IPS-15b (cell line): ENCODE measurements around the gene TTLL11.

Source experiments
- H3K27me3 ChIP-seq: one replicate; pipeline ENCODE4 v1.6.1; 2013; ENCODE audit warnings: low read length; ENCODE audit not compliant: control insufficient read depth, insufficient read depth
- H3K36me3 ChIP-seq: one replicate; pipeline ENCODE4 v1.6.1; 2013; ENCODE audit warnings: low read length; ENCODE audit not compliant: control insufficient read depth, insufficient read depth
- H3K4me1 ChIP-seq: one replicate; pipeline ENCODE4 v1.6.1; 2013; ENCODE audit warnings: mild to moderate bottlenecking, low read length; ENCODE audit not compliant: control insufficient read depth, insufficient read depth
- H3K4me3 ChIP-seq: one replicate; pipeline ENCODE4 v1.5.1; 2013; ENCODE audit warnings: low read depth, low read length
- H3K9ac ChIP-seq: one replicate; pipeline ENCODE4 v1.6.1; 2013; ENCODE audit warnings: low read depth, mild to moderate bottlenecking, low read length
- H3K9me3 ChIP-seq: one replicate; pipeline ENCODE4 v1.6.1; 2013; ENCODE audit warnings: mild to moderate bottlenecking, low read length; ENCODE audit not compliant: control insufficient read depth, insufficient read depth

TTLL11 gene

DNA sequence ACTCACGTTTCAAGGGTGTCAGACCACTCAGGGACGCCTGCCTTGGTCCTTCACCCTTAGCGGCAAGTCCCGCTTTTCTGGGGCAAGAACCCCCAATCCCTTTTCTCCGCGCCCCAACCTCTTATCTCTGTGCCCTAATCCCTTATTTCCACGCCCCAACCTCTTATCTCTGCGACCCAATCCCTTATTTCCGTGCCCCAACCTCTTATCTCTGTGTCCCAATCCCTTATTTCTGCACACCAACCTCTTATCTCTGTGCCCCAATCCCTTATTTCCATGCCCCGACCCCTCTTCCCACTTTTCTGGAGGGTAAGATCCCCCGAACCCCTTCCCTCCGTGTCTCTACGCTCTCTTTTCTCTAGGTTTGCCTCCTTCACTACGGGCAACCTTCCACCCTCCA is 302.3 kb downstream of the TTLL11 start:
- Histone ChIP-seq H3K9ac (no peak overlapping the region), H3K36me3 (no peaks in the 10 kb centered on the region), H3K4me3 (no peak overlapping the region), H3K9me3 (no peaks in the 10 kb centered on the region), H3K27me3 (no peaks in the 10 kb centered on the region), H3K4me1 (peaks cover 2% of the 10 kb centered on the region)

DNA sequence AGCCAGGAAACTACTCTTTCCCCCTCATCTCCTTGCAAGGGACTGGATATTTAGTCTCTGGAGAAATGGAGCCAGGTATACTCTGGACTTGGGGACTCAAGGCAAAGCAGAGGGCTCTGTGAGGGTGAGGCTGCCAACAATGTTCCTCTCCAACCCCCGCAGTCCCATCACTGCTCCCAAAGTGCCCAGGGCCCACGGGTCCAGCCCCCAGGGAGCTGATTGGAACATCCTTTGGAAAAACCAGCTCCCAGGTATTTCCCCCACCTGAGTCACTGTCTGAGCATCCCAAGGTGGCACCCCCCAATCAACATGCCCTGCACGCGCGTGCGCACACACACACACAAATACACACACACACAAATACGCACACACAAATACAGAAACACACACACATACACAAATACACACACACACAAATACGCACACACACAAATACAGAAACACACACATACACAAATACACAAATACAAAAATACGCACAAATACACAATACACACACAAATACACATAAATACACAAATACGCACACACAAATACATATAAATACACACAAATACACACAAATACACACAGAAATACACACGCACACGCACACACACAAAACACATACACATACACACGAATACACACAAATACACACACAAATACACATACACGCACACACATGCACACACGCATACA is 304.3 kb downstream of the TTLL11 start:
- Histone ChIP-seq H3K9me3 (no peaks in the 10 kb centered on the region), H3K4me1 (peaks cover 5% of the 10 kb centered on the region), H3K9ac (no peak overlapping the region), H3K36me3 (no peaks in the 10 kb centered on the region), H3K27me3 (no peaks in the 10 kb centered on the region), H3K4me3 (no peak overlapping the region)

DNA sequence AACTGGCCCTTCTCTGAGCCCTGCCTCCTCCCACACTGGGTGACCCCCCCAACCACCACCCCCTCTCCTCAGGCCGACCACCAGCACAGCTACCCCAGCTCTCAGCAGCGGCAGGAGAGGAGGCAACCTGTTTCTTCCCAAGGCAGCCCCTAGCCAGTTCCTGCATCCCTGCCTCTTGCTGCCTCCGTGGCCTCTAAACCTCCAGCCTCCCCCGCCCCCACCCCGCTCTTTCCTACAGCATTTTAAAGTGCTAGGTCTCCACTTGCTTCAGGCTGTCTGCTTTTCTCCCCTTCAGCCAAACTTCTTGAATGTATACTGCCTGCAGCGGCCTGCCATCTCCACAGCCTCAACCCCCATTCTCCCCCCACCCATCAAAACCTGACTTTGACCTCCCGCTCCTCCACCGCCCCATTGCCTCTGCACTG is 306.1 kb downstream of the TTLL11 start:
- Histone ChIP-seq H3K9ac (no peak overlapping the region), H3K4me3 (no peak overlapping the region), H3K9me3 (no peaks in the 10 kb centered on the region), H3K27me3 (no peaks in the 10 kb centered on the region), H3K4me1 (peaks cover 10% of the 10 kb centered on the region), H3K36me3 (peaks cover 10% of the 10 kb centered on the region)

DNA sequence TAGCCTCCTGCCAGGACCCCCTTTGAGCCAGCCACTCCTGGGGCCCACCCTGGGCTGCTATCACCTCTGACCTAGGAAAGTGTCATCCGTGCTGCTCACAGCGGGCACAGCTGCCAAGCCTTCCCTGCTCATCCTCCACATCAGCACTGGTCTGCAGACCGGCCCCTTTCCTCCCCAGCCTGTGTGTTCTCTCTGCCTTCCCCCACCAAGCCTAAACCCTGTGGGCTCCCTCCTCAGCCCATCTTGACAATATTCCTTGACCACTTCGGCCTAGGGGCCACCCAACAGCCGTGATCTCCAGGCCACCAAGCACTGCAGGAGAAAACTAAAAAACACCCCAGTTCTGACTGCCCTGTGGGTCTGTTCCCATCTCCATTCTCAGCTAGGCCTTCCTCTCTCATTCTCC is 306.6 kb downstream of the TTLL11 start:
- Histone ChIP-seq H3K27me3 (no peaks in the 10 kb centered on the region), H3K36me3 (peaks cover 14% of the 10 kb centered on the region), H3K4me3 (no peak overlapping the region), H3K9ac (no peak overlapping the region), H3K9me3 (no peaks in the 10 kb centered on the region), H3K4me1 (peaks cover 10% of the 10 kb centered on the region)

DNA sequence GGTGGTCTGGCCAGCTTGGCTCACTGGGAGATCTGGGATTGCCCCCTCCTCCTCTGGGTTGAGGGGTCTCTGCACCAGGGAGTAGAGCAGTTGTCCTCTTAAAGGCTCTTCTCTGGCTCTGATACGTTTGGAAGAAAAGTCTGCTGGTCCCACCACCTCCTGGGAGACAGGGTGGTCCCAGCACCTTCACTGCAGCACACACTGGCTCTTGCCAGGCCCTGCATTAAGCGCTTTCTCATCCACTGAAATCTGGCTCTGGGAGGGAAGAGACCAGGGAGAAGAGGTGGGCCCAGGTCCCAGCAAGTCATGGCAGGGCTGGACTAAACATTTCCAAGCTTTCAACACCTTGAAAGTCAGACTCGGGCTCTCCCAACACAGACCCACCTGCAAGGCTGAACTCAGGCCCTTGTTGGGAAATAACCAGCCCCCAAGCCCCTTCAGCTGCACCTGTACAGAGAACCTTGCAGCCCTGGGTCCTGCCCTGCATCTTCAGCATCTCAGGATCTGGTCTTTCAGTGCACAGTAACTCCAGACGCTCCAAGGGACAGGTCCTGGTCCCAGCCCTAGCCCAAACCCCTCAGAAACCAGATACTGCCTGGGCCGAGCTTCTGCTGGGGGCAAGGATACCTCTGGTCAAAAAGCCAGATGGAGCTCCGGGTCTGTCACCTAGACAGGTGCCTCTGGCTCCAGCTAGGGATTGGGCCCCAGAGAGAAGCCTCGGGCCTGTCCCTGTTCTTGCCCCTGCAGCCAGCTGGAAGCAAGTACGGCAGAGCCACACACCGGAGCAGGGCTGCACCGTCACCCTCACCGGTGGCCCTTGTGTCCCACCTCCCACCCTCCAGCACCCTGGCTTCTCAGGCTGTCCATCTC is 307.2 kb downstream of the TTLL11 start:
- H3K36me3 ChIP-seq = peaks cover 15% of the 10 kb centered on the region
- no peak overlapping the region for H3K9ac ChIP-seq
- H3K4me1 ChIP-seq = peaks cover 10% of the 10 kb centered on the region
- no peak overlapping the region for H3K4me3 ChIP-seq
- no peaks in the 10 kb centered on the region for H3K27me3 ChIP-seq
- no peaks in the 10 kb centered on the region for H3K9me3 ChIP-seq

DNA sequence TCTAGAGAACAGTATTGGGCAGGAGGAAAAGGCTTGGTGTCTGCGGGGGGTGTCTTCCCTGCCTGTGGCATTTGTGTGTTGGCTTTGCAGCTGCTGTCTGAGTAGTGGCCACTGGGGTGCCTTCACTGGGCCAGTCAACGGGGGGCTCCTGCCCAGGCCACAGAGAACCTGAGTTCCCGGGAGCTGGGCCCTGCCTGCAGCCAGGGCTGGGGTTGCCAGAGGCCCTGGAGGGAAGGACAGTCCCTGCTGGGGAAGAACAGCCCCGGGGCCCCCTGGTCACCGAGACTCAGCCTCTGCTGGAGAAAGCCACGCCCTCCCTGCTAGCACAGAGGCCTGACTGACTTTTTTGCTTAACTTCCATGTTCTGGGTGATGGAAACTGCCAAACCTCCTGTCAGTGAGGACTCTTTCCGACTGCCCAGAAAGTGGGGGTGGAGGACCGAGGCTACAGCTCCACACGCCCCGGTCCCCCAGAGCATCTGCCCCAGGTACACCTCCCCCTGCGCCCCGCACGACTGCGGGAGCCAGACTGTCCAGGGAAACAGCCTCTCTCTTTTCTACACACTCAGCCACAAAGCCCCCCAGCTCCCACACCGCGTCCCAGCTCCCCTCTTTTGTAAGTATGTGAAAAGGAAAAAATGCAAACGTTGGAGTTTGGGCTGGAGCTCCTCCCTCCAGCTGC is 308.2 kb downstream of the TTLL11 start:
- no peak overlapping the region for H3K4me3 ChIP-seq
- H3K9ac ChIP-seq = no peak overlapping the region
- H3K36me3 ChIP-seq = peaks cover 15% of the 10 kb centered on the region

DNA sequence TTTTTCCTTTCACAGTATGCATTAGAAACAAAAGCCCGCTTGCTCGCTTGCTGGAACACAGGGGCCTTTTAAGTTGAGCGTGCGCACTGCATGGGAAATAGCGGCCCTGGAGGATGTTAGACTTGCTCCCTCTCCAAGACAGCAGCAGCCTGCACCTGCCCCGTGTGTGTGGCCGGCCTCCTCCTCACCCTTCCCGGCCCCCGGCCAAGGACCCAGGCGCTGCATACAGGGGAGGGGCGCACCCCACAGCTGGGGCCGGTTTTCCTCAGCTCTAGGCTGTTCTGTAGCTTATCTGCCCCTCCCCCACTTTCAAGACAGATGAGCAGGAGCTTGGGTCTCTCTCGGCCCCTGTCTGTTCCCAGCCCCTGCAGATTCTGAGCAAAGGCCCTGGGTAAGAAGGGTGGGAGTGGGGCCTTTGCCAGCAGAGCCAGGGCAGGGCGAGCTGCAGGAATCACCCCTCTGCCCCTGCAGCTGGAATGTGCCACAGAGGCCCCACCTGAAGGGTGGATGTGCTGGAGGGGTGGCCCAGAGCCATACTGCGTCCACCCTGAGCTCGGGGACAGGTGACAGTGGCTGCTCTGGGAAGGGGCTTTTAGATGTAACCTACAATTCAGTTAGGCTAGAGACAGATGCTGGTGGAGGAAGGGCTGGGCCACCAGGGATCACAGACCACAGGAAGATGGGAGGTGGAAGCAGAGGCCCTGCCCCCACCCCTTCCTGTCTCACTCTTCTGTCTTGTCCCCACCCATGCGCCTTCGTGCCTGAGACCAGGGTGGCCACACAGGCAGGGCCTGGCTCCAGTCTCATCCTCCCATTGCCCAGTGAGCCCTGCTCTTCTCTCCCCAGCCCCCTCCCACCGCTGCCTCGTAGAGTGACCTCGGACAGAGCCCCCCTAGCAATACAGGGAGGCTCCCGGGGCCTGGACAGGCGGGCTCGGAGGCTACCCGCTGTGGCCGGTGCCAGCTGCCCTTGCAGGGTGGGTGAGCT is 309.3 kb downstream of the TTLL11 start:
- Histone ChIP-seq H3K4me1 (peaks cover 12% of the 10 kb centered on the region), H3K9ac (no peak overlapping the region), H3K36me3 (peaks cover 15% of the 10 kb centered on the region), H3K27me3 (no peaks in the 10 kb centered on the region), H3K4me3 (no peak overlapping the region), H3K9me3 (no peaks in the 10 kb centered on the region)

More for the DNA sequence above, 308.2 kb downstream of the TTLL11 start:
- Histone ChIP-seq H3K4me1 (peaks cover 10% of the 10 kb centered on the region), H3K9me3 (no peaks in the 10 kb centered on the region), H3K27me3 (no peaks in the 10 kb centered on the region)

DNA sequence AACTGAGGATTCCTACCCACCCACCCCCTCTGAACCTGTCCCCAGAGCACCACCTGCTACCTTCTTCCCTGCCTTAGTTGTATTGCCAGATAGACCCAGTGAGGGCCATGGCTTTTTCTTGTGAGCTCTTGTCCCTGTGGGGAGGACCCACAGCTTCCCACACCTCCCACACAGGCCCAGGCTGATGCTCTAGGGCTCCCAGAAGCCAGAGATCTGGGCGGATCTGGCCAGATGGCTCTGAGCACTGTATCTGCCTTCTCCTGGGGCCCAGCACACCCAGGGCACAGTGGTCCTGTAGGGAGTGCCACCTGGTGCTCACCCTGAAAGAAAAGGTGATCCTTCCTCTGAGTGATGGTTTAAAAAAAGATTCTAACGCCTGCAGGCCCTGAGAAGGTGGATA is 310.0 kb downstream of the TTLL11 start:
- Histone ChIP-seq H3K27me3 (no peaks in the 10 kb centered on the region), H3K4me1 (peaks cover 10% of the 10 kb centered on the region), H3K36me3 (peaks cover 15% of the 10 kb centered on the region), H3K4me3 (no peak overlapping the region), H3K9ac (no peak overlapping the region), H3K9me3 (no peaks in the 10 kb centered on the region)

DNA sequence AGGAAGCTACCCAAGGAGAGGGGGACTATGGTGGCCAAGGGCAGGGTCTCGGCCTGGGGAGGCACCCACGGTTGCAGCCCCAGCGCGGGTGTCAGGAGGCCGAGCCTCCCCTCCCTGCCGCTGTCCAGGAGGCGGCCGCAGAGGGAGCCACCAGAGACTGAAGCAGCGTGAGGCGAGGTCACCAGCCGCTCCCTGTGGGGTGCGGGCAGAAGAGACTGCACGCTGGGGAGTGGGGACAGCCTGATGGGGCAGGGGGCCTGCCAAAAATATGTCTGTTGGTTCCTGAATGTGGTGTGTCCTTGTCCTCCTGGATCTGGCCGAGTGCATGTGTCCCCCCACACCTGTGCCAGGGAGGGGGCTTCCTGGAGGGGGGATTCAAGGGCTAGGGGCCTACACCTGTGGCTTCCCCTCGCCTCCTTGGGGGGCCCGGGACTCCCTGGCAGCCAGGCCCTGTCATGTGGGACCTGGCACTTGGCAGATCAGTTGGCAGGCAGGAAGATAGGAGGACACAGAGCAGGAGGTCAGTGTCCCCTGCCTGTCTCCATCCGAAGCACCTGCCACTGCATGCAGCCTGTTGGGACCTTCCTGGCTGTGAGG is 310.5 kb downstream of the TTLL11 start:
- H3K36me3 ChIP-seq = peaks cover 15% of the 10 kb centered on the region
- no peak overlapping the region for H3K9ac ChIP-seq
- no peaks in the 10 kb centered on the region for H3K27me3 ChIP-seq
- H3K9me3 ChIP-seq = no peaks in the 10 kb centered on the region
- peaks cover 10% of the 10 kb centered on the region for H3K4me1 ChIP-seq
- H3K4me3 ChIP-seq = no peak overlapping the region

DNA sequence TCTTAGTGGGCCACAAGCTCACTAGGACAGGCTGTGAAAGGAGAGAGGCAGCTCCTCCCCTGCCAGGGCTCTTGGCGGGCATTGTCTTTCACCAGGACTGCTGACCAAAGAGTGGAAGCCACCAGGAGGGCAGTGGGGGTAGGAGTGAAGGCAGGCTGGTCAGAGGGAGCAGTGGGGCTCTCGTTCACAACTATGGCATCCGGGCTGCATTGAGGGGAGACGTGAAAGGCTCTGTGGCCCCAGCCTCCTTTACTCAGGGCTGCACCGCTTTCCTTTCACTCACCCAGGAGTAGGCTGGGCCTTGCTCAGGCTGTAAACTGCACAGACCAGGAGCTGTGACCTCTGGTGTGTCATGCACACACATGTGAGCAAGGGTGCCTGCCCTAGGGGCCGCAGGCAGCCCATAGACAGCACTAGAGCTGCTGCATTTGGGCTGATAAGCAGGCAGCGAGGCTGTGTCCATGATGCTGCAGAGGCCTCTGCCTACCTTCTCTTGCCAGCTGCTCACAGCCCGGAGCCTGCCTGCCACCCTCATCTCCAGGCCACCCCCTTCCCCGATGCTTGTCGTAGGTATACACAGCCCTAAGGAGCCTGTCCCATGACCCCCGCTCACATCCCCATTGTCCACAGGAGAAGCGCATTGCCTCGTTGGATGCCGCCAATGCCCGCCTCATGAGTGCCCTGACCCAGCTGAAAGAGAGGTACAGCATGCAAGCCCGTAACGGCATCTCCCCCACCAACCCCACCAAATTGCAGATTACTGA is 311.2 kb downstream of the TTLL11 start:
- Histone ChIP-seq H3K36me3 (peaks cover 15% of the 10 kb centered on the region), H3K27me3 (no peaks in the 10 kb centered on the region), H3K9ac (no peak overlapping the region), H3K9me3 (no peaks in the 10 kb centered on the region), H3K4me1 (peaks cover 10% of the 10 kb centered on the region), H3K4me3 (no peak overlapping the region)
